T1000 (cell line): ENCODE data around the gene ZFYVE28.
"Not testable (repeated sequence)": the region's sequence is repeated elsewhere in the genome, so short reads cannot be mapped to it uniquely, and the experiment has no call there.

Experiments
- DNase-seq: peaks from one replicate; lab custom pipeline; 2025; ENCODE audit warnings: mixed read lengths; lab: John Stamatoyannopoulos, UW

Gene ZFYVE28

DNA sequence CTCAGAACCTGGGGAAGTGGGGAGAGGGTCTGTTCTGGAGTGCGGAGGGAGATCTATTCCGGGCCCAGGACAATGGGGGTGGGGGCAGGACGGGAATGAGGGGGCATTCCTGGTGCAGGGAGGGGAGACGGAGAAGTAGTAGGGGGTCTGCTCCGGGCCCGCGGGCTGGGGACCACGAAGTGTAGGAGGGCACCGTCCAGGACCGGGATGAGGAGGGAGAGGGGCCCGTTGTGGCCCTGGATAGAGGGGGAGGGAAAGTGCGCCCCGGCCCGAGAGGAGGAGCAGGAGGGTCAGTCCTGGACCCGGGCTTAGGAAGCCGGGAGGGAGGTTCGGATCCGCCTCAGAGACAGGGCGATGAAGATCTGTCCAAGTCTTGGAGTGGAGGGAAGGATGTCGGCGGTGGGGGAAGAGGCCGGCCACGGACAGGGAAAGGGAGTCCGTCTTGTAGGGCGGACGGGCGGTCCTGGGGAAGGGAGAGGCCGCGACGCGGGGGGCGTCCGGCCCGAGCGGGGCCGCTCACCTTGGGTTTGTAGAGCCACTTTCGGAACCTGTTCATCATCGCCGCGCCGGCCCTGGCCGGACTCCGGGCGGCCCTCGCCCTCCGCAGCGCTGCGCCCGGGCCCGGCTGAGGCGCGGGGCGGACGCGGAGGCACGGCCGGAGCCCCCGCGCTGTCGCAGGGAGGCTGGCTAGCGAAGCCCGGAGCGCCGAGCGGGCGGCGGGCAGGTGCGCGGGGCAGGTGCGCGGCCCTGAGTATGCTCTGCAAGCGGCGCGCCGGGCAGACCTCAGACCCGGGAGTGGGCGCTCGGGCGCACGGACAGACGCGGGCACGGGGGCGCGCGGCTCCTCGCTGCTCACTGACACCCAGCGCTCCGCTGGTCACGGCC lies at the start of gene ZFYVE28:
Gene ZFYVE28 (minus strand): TSS at position 881 of the 885 bp plus-strand sequence. CDS start 322 bp downstream, at position 559.
- DNase-seq: peak; percentile 5

DNA sequence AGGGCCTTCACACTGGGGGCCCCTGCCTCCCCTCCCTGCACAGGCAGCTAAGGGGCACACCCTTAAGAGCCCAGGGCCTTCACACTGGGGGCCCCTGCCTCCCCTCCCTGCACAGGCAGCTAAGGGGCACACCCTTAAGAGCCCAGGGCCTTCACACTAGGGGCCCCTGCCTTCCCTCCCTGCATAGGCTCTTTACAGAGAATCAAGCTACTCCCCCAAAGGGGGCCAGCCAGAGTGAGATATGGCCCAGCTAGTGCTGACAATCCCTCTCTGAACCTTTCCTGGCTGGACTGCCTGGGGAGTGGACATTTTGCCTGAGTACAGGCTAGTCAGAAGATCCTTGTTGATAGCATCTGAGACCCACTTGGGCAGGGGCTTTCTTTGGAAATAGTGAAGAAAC lies 47.1 kb upstream of the ZFYVE28 start:
- DNase-seq: not testable (repeated sequence)

DNA sequence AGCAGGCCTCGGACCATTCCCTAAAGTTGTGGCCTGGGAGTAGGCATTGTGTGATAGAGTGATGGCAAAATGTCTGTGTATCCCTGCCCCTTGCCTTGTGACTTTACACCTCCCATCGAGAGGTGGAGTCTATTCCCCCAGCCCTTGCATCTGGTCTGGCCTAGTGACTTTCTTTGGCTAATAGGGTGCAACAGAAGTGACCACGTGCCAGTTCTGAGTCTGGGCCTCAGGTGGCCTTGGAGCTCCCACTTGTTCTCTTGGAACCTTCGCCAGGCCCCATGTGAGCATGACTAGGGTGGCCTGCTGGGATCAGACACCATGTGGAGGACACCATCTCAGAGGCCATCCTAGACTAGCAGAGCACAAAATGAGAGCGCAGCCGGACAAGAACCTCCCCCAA lies 46.6 kb upstream of the ZFYVE28 start:
- DNase-seq: no peak

DNA sequence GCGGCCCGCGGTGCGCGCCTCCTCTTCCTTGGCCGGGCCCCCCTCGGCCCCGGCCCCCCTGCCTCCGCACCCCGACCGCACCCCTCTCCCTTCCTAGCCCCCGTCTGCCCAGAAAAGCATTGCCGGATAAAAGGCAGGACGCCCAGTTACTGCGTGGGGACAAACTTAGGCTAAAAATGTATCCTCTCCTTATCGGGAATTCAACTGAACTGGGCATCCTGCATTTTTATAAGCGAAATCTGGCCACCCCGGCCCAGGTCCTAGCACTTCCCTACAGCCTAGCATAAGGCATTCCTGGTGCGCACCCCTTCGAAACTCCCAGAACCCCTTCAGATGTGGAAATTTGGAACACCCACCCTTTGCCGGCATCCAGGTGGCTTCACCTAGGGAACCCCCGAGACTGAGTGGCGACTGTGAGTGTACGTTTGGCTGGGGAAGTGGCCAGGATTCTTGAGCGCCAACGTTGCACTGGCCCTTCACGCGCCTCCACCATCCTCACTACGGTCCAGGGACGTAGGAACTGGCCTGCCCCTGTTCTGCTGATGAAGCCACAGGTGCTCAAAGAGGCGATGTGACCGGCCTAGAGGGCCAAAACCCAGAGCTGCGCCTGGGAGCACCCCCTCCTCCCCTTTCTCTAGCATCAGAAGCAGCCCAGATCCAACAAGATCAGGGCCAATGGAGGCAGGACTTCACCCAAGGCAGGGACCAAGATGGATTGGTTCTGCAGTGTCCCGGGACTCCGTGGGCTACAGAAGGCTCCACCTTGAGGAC lies 44.7 kb upstream of the ZFYVE28 start:
- DNase-seq: no peak

DNA sequence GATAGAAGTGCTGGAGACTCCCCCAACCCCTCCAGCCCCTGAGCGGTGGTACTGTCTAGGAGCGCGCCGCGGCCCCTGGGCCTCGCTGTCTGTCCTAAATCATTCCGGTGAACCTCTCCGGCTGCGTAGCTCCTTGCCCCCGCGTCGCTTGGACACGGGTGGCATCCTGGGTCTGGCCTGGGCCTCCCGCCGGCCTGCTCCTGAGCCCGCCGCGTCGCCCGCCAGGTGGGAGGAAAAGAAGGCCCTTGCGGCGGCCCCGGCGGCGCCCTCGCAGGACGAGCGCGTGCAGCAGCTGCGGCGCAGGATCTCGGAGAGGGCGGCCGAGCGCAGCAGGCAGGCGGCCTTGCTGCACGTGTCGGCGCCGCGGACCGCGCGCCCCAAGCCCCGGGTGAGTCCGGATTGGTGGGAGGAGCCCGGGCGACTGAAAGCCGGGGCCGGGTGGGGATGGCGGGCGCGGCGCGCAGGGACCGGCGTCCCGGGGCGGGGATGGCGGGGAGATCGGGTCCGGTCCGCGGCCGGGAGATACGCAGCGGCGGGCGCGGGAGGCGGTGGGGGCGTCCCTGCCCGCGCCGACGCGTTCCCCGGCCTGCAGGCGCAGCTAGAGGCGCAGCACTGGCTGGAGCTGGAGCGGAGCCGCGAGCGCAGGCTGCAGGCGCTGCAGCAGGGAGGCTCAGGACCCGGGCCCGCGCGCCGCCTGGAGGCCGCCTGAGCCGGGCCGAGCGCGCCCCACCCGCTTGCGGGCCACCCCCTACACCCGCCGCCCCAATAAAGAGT lies 44.0 kb upstream of the ZFYVE28 start:
- DNase-seq: peak; percentile 50

DNA sequence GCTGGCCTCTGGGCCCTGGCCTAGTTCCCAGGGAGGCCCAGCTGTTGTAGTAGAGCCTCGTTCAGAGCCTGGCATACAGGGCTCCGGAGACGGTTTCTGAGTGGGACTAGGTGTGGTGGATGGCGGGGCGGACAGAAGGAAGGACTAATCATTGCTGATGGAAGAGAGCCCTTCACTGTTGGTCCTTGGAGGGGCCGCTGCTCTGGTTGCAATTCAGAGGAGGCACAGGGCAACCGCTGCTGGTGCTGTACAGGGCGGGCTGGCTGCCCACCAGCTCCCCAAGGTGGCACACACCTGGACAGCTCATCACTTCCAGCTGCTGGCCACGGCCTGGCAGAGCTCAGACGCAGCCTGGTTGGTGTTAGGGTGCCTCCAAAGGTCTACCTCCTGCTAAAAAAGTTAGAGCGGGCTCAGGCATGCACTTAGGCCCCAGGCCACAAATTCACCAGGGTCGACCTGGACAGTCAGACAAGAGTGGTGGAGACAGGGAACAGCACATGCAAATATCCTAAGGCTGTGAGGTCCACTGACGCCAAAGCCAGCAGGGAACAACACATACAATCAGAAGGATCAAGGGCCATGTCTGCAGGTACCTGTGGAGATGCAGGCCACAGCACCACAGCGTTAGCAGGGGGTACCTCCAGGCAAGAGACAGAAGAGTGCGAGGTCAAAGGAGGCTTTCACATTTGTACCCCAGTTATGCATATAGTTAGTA lies 43.0 kb upstream of the ZFYVE28 start:
- no peak for DNase-seq

DNA sequence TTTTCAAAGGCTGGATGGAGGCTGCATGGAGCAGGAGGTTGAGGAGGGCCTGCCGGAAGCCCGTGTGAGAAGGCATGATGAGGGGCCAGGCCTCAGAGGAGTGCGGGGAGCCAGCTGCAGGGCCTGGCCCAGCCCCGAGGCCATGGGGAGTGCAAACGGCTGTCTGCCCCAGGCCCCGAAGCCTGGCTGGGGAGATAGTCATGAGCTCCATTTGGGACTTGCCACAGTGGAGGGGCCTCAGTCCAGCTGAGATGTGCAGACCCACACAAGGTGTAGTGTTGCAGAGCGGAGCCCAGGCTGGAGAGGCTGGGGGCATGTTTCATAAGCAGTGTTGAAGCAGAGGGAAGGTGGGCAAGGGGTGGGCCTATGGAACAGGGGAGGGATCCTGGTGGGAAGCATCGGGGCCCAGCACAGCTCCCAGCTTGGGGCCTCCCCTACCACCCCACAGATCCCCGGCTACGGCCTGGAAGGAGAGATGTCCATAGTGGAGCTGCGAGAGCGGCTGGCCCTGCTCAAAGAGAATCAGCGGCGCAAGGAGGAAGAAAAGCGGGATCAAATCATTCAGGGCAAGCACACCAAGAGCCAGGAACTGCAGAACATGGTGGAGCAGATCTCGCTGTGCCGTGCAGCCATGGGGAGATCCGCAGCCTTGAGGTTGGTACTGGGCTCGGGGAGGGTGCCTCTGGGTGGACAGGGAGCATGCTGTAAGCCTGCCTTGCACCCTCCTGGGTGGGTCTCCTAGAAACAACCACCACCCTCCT lies 41.3 kb upstream of the ZFYVE28 start:
- DNase-seq: no peak

DNA sequence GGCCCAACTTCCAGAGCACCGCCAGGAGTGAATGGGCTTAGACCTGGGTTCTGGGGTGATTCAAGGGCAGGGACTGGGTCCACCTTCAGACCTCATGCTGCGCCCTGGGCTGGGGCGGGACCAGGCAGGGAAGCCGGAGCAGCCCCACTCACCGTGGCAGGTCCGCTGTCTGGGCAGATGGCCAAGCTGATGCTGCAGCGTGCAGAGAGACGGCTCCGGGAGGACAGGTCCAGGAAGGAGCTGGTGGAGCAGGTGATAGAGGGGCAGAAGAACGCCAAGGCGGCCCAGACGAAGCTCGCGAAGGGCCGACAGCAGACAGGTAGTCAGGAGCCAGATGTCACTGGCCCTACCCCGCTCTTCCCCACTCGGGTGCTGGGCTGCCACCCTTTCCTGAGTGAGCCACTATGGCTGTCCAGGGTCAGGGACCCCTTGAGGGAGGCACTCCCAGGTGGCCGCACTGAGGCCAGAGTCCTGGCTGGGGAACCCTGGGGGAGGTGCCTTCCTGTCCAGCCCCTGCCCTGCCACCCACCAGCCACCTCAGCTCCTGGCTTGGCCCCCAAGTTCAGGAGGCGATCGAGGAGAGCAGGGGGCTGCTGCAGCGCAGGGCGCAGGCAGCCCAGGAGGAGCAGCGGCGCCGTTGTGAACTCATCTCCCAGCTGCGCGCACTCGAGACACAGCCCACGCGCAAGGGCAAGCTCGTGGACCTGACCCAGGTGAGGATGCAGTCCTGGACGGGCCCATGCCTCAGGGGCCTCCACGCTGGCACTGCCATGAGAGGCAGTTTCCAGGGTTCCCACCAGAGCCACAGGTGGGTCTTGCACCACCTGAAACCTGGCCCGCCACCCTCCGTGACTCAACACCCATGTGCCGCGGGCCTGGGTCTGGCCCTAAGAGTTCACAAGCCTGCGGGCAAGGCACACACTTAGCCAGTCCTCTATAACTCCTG lies 40.4 kb upstream of the ZFYVE28 start:
- DNase-seq: no peak

DNA sequence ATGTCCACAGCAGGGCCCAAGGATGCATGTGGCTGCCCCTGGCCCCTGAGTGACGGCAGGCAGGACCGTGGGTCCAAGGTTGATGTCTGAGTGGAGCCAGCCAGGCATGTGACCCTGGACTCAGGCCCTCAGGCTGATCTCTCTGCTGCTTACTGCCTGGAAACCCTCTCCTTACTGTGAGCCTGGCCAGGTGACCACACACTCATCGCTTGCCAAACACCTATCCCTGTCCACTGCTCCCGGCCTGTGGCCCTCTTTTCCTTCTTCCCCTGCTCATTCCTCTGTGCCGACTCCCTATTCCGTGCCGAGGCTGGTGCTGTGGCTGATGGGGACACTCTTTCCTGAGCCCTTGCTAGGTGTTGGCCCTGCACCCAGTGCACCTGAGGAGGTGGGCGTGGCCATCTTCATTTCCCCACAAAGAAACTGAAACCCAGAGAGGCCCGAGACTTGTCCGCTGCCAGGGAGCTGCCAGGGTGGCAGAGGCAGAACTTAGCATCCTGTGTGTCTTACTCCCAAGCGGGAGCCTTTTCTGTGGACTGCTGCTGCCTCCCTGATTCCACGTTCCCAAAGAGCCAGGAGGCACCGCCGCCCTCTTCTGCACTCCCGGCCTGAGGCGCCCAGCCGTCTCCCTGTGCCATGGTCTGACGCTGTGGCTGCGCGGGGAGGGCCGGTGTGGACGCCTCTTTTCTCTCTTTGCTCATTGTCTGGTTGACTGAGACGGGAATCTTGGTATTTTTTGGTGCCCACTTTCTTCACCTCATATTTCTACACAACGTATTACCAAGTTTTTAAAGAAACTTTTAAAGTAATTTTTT lies 39.2 kb upstream of the ZFYVE28 start:
- no peak for DNase-seq

DNA sequence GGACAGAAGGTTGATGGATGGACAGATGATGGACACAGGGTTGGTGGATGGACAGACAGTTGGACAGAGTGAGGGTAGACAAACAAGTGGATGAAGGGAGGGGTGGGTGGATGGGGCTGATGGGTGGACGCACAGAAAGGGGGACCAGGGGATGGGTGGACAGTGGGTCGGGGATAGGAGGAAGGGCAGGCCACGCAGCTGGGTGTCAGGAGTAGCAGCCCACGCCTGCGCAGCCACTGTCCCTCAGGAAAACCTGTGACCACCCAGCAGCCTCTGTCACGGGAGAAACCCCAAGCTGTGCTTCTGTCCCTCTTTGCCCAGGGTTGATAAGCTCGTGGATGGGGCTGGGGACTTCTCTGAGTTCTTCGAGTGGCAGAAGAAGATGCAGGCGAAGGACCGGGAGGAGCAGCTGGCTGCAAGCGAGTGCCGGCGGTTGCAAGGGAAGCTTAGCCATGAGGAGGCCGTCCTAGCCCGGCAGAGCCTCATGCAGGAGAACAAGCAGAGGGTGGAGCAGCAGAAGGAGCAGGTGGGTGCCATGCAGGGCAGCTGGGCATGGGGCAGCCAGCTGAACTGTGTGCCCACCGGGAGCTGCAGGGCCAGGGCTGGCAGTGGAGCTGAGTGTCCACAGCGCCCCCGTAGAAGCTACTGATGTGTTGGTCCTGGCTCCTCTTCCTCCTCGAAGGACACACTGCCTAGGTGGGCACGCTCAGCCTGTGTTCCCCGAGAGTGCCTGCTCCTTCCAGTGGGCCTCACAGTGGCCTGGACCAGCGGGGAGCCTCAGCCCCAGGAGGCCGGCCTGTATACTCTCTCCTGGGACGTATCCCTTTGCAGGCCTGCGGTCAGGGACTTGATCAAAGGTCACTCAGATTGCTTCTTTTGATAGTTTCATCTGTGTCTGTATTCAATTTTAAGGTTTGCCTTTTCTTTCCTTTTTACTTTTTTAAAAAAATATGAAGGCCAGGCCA lies 33.7 kb upstream of the ZFYVE28 start:
- DNase-seq: no peak

DNA sequence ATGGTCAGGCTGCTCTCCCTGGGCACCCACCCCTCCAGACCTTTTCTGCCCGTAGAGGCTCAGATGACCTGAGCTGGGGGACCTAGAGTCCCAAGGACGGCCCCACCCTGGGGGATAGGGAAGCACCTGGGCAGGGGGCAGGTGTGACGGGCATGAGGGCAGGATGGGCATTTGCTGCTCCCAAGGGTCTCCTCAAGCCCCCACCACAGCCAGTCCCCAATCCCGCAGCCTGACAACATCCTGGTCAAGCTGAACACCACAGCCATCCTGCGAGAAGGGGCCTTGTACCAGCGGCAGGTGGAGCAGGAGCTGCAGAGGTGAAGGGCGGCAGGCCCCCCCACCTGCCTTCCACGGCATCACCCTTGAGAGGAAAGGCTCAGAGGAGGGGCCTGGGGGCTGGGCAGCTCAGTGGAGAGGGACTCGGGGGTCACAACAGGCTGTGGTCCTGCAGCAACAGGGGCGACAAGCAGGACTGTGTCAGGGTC lies 32.6 kb upstream of the ZFYVE28 start:
- DNase-seq: no peak

DNA sequence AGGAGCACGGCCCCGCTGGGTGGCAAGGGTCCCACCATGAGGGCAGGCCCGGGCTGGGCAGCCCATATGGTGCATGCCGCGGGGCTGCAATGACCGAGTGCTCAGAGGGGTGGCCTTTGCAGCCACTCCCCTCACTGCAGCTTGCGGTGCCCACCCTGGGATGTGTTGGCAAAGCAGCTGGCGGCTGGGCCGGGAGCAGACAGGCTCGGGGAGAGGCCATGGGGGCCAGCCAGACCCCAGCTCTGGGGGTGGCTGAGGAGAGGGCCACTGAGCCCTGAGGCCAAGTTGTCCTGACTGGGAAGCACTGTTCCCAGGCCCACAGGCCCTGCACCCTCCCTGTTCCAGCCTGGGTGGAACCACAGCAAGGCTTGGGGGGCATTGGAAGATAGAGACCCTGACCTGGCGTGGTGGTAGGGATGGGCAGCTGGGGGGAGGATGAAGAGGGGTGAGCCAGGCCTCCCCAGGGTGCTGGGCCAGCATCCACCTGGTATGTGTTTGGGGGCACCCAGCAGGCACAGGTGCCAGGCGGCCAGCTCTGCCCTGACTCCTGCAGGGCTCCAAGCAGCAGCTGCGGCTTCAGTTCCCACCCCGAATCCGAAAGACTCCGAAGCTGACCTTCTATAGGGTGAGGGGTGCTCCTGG lies 32.1 kb upstream of the ZFYVE28 start:
- no peak for DNase-seq

DNA sequence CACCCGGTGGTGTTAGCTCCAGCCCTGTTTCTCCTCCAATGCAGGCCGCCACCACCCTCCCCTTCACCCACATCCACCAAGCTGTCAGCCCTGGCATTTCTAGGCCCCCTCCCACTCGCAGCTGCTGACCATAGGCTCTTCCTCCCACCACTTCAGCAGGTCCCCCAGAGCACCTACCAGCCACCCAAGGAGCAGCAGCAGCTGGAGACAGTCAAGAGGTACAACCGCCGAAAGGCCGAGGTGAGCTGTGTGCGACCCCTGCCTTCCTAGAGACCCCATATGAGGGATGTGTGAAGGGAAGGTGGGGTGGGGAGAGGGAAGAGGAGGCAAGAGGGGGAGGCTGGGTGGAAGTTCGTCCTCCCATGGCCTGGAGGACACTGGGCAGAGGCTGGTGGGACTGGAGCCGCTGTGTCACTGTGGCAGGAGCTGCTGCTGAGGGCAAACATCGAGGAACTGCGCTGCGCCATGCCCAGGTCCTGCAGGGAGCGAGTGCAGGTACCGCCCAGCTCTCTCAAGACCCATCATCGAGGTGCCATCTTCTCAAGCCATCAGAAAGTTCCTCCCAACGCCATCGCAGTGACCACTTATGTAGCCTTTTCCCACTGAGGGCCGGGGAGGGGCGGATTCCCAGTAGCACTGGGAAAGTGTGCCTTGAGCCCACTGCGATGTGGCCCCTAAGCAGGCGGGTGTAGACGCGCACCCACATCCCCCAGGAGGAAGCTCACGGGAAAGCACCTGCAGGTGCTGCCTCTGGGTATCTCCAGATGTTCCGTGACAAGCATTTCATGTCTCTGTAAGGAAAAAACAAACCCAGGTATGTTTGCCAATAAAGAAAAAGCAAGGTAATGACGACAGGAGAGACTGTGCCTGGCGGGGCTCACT lies 31.3 kb upstream of the ZFYVE28 start:
- DNase-seq: no peak

DNA sequence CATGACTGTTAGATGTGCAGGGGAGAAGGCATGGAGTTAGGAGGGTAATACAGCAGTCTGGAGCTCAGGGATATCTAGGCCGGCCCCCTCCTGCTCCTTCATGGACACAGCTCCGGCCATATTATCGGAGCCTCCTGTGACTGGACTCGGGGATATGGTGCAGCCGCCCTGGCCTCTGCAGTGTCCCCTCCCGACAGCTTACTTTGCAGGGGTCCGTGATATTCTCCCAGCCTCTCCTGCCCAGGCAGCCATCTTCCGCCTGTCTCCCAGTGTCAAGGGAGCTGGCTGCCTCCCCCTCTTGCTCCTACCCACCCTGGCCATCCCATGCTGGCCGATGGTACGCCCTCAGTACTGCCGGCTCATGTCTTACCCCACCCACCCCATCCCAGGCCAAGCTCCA lies 30.6 kb upstream of the ZFYVE28 start:
- DNase-seq: no peak

DNA sequence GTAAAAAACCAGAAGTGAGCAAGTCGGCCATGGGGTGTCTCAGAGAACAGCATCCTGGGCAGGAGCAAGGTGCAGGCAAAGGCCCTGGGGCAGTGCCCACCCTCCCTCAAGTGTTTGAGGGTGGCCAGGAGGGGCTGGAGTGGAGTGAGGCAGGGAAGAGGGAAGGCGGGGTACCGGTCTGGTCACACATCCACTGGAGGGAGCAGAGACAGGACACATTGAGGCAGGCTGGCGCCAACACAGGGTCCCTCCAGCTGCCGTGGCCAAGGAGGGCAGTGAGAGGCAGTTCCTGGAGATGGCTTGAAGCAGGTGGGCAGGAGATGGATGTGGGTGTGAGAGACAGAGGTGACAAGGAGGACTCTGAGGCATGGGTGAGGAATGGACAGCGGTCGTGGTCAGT lies 30.1 kb upstream of the ZFYVE28 start:
- DNase-seq: no peak
